Neural cell (in vitro differentiated cells): ENCODE data around the gene KLHL22. TPM values are rescaled to one million over a fixed set of nuclear protein-coding genes. Genes with fewer than 3 reads are reported as not detected.

Experiments used
- H2AFZ ChIP-seq: fragments of 200-600, 300-800 bp; sonication (generic), shearing (Covaris generic); 2 replicates; pipeline ENCODE4 v1.6.0; 2014; ENCODE audit warnings: low read depth, mild to moderate bottlenecking, antibody characterized with exemption, low read length, moderate library complexity
- H3F3A ChIP-seq: fragments of 200-600 bp; shearing (Covaris generic); 2 replicates; pipeline ENCODE4 v1.6.1; 2016; ENCODE audit warnings: mild to moderate bottlenecking, moderate library complexity, mixed read lengths, antibody characterized with exemption, low read length; ENCODE audit not compliant: insufficient read depth, poor library complexity, severe bottlenecking
- H3K27ac ChIP-seq: fragments of 200-600, 300-800 bp; sonication (generic), shearing (Covaris generic); 2 replicates; pipeline ENCODE4 v1.5.1; 2014; ENCODE audit warnings: mild to moderate bottlenecking, low read length, moderate library complexity
- H3K27me3 ChIP-seq: fragments of 300-800, 200-600 bp; sonication (generic), shearing (Covaris generic); 2 replicates; pipeline ENCODE4 v1.6.0; 2014; ENCODE audit warnings: mild to moderate bottlenecking, low read depth, low read length, moderate library complexity; ENCODE audit not compliant: insufficient read depth
- H3K36me3 ChIP-seq: fragments of 300-800, 200-600 bp; sonication (generic), shearing (Covaris generic); 2 replicates; pipeline ENCODE4 v1.5.1; 2014; ENCODE audit warnings: mild to moderate bottlenecking, antibody characterized with exemption, low read length, moderate library complexity; ENCODE audit not compliant: insufficient read depth
- H3K4me2 ChIP-seq: fragments of 300-800, 200-600 bp; sonication (generic), shearing (Covaris generic); 2 replicates; pipeline ENCODE4 v1.6.0; 2014; ENCODE audit warnings: mild to moderate bottlenecking, low read length
- H3K4me3 ChIP-seq: fragments of 300-800, 200-600 bp; sonication (generic), shearing (Covaris generic); 2 replicates; pipeline ENCODE4 v1.5.1; 2014; ENCODE audit warnings: mild to moderate bottlenecking, low read length, moderate library complexity
- H3K79me2 ChIP-seq: fragments of 200-600 bp; shearing (Covaris generic); replicated peaks from 2 replicates; pipeline ENCODE4 v1.6.0; 2014; ENCODE audit warnings: mild to moderate bottlenecking, low read length, moderate library complexity; ENCODE audit not compliant: insufficient read depth
- H3K9ac ChIP-seq: fragments of 300-800, 200-600 bp; sonication (generic), shearing (Covaris generic); 2 replicates; pipeline ENCODE4 v1.6.1; 2016; ENCODE audit warnings: mild to moderate bottlenecking, low read length, mixed read lengths
- H3K9me2 ChIP-seq: fragments of 200-600 bp; shearing (Covaris generic); 2 replicates; pipeline ENCODE4 v1.6.1; 2016; ENCODE audit warnings: mild to moderate bottlenecking, low read length, mixed read lengths; ENCODE audit not compliant: insufficient read depth
- H3K9me3 ChIP-seq: fragments of 200-600, 300-800 bp; sonication (generic), shearing (Covaris generic); 2 replicates; pipeline ENCODE4 v1.6.1; 2016; ENCODE audit warnings: mild to moderate bottlenecking, mixed run types, low read length, moderate library complexity, mixed read lengths
- H4K20me1 ChIP-seq: fragments of 200-600 bp; shearing (Covaris generic); 2 replicates; pipeline ENCODE4 v1.6.1; 2016; ENCODE audit warnings: mild to moderate bottlenecking, mixed run types; ENCODE audit not compliant: insufficient read depth
- CTCF ChIP-seq: fragments of 450-650 bp; IDR thresholded peaks from 2 replicates; pipeline ENCODE4 v1.5.1; 2014; ENCODE audit warnings: antibody characterized with exemption, mild to moderate bottlenecking, moderate library complexity; ENCODE audit not compliant: poor library complexity, severe bottlenecking
- EP300 ChIP-seq: fragments of 450-650 bp; conservative IDR thresholded peaks from 2 replicates; pipeline ENCODE4 v1.6.1; 2014; ENCODE audit warnings: antibody characterized with exemption, mild to moderate bottlenecking, moderate library complexity; ENCODE audit not compliant: poor library complexity, severe bottlenecking
- EZH2 ChIP-seq: fragments of 200-600, 300-800 bp; shearing (Covaris generic), sonication (generic); IDR thresholded peaks from 2 replicates; pipeline ENCODE4 v1.6.1; 2014; ENCODE audit warnings: antibody characterized with exemption, low read length, borderline replicate concordance, mild to moderate bottlenecking; ENCODE audit not compliant: insufficient read depth, poor library complexity, severe bottlenecking
- MXI1 ChIP-seq: fragments of 450-650 bp; conservative IDR thresholded peaks from 2 replicates; pipeline ENCODE4 v1.6.1; 2014; ENCODE audit warnings: antibody characterized with exemption, mild to moderate bottlenecking; ENCODE audit not compliant: poor library complexity, severe bottlenecking
- POLR2AphosphoS5 ChIP-seq: IDR thresholded peaks from 2 replicates; pipeline ENCODE4 v1.6.1; 2012
- RAD21 ChIP-seq: fragments of 450-650 bp; conservative IDR thresholded peaks from 2 replicates; pipeline ENCODE4 v1.6.1; 2014; ENCODE audit warnings: antibody characterized with exemption, mild to moderate bottlenecking, moderate library complexity
- SMC3 ChIP-seq: fragments of 450-650 bp; conservative IDR thresholded peaks from 2 replicates; pipeline ENCODE4 v1.6.1; 2014; ENCODE audit warnings: antibody characterized with exemption, mild to moderate bottlenecking, moderate library complexity; ENCODE audit not compliant: poor library complexity
- TAF1 ChIP-seq: IDR thresholded peaks from 2 replicates; pipeline ENCODE4 v1.6.1; 2012; ENCODE audit warnings: low read depth
- polyA plus RNA-seq: library from polyadenylated mRNA; depleted of rRNA; stranded (reverse); fragments of >200 nt; gene quantifications from 2 replicates; pipeline ENCODE4 v1.2.3, GENCODE V29; 2014
- TF ChIP-seq, protein P1 (sequence below): IDR thresholded peaks from 2 replicates; pipeline ENCODE4 v1.6.1; 2012; ENCODE audit warnings: borderline replicate concordance

Gene KLHL22
- polyA plus RNA-seq, 1 donor from 2014 or later: 59.5 TPM

GRCh38 chr22:20490941-20491307 is 4.7 kb downstream of the KLHL22 start:
- no peaks in the 10 kb centered on the region for H4K20me1 ChIP-seq
- H2AFZ ChIP-seq: no peak overlapping the region
- H3K9me3 ChIP-seq: no peaks in the 10 kb centered on the region
- H3F3A ChIP-seq: no peaks in the 10 kb centered on the region
- H3K9me2 ChIP-seq: no peaks in the 10 kb centered on the region
- H3K4me3 ChIP-seq: no peak overlapping the region
- H3K27ac ChIP-seq: no peak overlapping the region
- TF ChIP-seq, protein P1, sequence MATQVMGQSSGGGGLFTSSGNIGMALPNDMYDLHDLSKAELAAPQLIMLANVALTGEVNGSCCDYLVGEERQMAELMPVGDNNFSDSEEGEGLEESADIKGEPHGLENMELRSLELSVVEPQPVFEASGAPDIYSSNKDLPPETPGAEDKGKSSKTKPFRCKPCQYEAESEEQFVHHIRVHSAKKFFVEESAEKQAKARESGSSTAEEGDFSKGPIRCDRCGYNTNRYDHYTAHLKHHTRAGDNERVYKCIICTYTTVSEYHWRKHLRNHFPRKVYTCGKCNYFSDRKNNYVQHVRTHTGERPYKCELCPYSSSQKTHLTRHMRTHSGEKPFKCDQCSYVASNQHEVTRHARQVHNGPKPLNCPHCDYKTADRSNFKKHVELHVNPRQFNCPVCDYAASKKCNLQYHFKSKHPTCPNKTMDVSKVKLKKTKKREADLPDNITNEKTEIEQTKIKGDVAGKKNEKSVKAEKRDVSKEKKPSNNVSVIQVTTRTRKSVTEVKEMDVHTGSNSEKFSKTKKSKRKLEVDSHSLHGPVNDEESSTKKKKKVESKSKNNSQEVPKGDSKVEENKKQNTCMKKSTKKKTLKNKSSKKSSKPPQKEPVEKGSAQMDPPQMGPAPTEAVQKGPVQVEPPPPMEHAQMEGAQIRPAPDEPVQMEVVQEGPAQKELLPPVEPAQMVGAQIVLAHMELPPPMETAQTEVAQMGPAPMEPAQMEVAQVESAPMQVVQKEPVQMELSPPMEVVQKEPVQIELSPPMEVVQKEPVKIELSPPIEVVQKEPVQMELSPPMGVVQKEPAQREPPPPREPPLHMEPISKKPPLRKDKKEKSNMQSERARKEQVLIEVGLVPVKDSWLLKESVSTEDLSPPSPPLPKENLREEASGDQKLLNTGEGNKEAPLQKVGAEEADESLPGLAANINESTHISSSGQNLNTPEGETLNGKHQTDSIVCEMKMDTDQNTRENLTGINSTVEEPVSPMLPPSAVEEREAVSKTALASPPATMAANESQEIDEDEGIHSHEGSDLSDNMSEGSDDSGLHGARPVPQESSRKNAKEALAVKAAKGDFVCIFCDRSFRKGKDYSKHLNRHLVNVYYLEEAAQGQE: no peak
- TF ChIP-seq CTCF (no peak), EZH2 (no peak), RAD21 (no peak), EP300 (no peak), SMC3 (no peak), POLR2AphosphoS5 (no peak), TAF1 (no peak), MXI1 (no peak)
- no peaks in the 10 kb centered on the region for H3K27me3 ChIP-seq
- no peak overlapping the region for H3K9ac ChIP-seq
- H3K4me2 ChIP-seq: no peak overlapping the region
- no peaks in the 10 kb centered on the region for H3K36me3 ChIP-seq
- peaks cover 32% of the 10 kb centered on the region for H3K79me2 ChIP-seq

GRCh38 chr22:20490183-20490940 is 5.2 kb downstream of the KLHL22 start:
- H3K79me2 ChIP-seq: peaks cover 32% of the 10 kb centered on the region

More at GRCh38 chr22:20490183-20490940, 5.2 kb downstream of the KLHL22 start:
- no peaks in the 10 kb centered on the region for H4K20me1 ChIP-seq
- H2AFZ ChIP-seq: no peak overlapping the region
- H3K27me3 ChIP-seq: no peaks in the 10 kb centered on the region
- no peak for TF ChIP-seq EP300
- TF ChIP-seq RAD21: no peak
- no peak for TF ChIP-seq SMC3
- no peak for TF ChIP-seq POLR2AphosphoS5
- TF ChIP-seq EZH2: no peak
- TF ChIP-seq, protein P1: no peak
- TF ChIP-seq CTCF: no peak
- H3F3A ChIP-seq: no peaks in the 10 kb centered on the region
- no peak overlapping the region for H3K4me2 ChIP-seq
- H3K9ac ChIP-seq: no peak overlapping the region
- no peaks in the 10 kb centered on the region for H3K36me3 ChIP-seq
- H3K27ac ChIP-seq: no peak overlapping the region
- H3K9me2 ChIP-seq: no peaks in the 10 kb centered on the region
- no peak overlapping the region for H3K4me3 ChIP-seq
- H3K9me3 ChIP-seq: no peaks in the 10 kb centered on the region
